Breast epithelium (tissue), 3 donors: ENCODE results near the gene RWDD1.

Experiments
- POLR2A ChIP-seq: fragments of 450-650 bp; IDR thresholded peaks from one replicate; pipeline ENCODE4 v1.6.1; 2016; ENCODE audit warnings: antibody characterized with exemption, mild to moderate bottlenecking, moderate library complexity
- POLR2AphosphoS5 ChIP-seq, 3 donors: sonication (generic); formaldehyde crosslinking; IDR thresholded peaks; one replicate each; pipeline ENCODE4 v1.6.1; 2017; ENCODE audit warnings: antibody characterized with exemption in 3 of 3
- TF ChIP-seq, protein P1 (sequence below), 3 donors: fragments of 450-650 bp; IDR thresholded peaks; one replicate each; pipeline ENCODE4 v1.5.1; 2016 to 2017; ENCODE audit warnings: antibody characterized with exemption in 3 of 3, mild to moderate bottlenecking in 3 of 3, moderate library complexity in 3 of 3

DNA sequence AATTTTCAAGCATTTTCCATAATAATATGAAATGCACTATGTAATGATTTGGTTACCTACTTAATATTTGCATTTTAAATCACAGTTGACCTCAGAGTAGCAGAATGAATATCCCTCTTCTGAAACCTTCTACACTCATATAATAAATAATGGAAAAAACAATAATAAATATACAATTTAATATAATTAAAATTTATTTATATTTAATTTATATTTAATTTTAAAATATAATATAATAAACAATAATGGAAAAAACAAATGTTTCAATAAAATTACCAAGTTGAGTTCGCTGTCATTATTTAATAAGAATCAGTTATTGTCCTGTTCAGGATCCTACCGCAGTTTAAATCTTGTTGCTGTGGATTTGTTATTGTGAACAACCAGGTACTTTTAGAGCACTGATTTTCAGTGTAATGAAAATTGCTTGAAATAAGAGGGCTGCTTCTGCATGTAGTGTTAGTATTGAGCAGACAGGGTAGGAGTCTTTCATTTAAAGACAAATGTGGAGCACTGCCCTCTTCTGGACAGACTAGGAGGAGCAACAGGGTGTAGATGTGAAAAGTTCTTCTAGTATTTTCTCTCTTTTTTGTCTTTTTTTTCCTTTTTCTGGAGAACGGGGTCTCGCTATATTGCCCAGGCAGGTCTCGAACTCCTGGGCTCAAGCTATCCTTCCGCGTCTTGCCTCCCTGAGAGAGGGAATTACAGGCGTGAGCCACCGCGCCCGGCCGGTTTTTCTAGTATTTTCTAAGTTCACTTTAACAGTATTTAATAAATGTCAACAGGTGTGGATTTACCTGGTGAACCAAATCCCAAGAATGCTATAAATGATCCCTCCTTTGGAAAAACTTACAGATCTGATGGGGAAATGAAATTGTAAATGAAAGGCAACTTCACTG lies 39.4 kb upstream of the RWDD1 start:
- TF ChIP-seq POLR2A (no peak), POLR2AphosphoS5 (IDR thresholded peaks at IDR 0.05) (no peak)
- TF ChIP-seq, protein P1, sequence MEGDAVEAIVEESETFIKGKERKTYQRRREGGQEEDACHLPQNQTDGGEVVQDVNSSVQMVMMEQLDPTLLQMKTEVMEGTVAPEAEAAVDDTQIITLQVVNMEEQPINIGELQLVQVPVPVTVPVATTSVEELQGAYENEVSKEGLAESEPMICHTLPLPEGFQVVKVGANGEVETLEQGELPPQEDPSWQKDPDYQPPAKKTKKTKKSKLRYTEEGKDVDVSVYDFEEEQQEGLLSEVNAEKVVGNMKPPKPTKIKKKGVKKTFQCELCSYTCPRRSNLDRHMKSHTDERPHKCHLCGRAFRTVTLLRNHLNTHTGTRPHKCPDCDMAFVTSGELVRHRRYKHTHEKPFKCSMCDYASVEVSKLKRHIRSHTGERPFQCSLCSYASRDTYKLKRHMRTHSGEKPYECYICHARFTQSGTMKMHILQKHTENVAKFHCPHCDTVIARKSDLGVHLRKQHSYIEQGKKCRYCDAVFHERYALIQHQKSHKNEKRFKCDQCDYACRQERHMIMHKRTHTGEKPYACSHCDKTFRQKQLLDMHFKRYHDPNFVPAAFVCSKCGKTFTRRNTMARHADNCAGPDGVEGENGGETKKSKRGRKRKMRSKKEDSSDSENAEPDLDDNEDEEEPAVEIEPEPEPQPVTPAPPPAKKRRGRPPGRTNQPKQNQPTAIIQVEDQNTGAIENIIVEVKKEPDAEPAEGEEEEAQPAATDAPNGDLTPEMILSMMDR (IDR thresholded peaks at IDR 0.05) = peak; percentile 47 to 67 (median 67)
